Measurements from ENCODE around the gene PTHLH. TPM values are rescaled to one million over a fixed set of nuclear protein-coding genes. Genes with fewer than 3 reads are reported as not detected.

The PTHLH gene
- total RNA-seq, 2 experiments from 2014 or later, result not detected

DNA sequence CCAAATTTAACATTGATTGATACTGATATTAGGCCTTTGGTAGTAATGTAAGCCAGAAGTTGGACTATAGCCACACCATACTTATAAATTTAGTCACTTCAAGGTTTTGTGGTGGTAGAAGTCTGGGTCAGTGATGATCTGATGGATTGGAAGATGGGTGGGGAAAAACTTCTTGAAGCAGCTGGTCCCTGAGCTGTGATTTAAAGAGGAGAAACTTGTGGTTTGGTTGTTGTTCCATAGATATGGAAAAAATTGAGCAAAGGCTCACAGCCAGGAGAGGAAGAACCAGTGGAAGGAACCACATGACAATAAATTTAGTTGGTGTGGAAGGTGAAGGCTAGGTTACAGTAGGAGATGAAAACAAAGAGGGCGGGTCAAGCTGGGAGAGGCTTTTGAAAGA, 26.1 kb downstream of the PTHLH start:
- no peak for ATAC-seq (ENCODE audit: low read depth)
- no peak for DNase-seq
- H3K36me3 Mint-ChIP-seq, result no peaks in the 10 kb centered on the region
- no peaks in the 10 kb centered on the region for H3K4me1 Mint-ChIP-seq
- POLR2A ChIA-PET, result no interaction called here
- H3K4me3 Mint-ChIP-seq, result no peak overlapping the region
- peak overlapping the region; percentile 17 for H3K27ac Mint-ChIP-seq
- H3K9me3 Mint-ChIP-seq, result no peaks in the 10 kb centered on the region
- peaks cover 11% of the 10 kb centered on the region for H3K27me3 Mint-ChIP-seq

DNA sequence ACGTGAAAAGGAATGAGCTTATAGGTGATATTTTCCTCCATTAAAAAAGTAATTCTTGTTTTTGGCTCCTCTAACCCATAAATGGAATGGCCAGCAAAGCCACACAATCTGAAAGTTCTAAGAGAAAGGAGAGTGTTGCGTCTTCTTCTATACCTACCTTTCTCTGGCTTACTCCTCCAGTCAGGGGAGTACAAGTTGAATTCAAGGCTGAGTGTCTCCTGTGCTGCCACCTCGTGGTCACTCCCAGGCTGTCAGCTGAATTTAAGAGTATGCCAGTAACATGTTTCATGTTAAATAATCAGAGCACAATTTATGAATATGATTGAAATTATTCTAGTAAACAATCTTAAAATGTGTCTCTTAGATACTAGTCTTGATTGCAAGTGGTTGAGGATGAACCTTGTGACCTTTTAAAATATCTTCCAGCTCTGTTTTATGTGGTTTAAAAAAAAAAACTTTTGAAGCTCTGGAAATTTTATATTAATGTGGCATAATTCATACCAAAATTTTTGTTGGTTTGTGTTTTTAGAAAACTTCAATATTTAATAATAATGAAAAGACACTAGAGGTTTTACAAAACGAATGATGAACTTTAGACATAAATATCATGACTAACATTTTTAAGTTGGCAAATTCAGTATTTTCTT, 31.7 kb downstream of the PTHLH start:
- peak; percentile 67 for DNase-seq
- Mint-ChIP-seq H3K4me1 (no peaks in the 10 kb centered on the region), H3K36me3 (no peaks in the 10 kb centered on the region), H3K27ac (no peak overlapping the region), H3K27me3 (peaks cover 8% of the 10 kb centered on the region), H3K9me3 (no peaks in the 10 kb centered on the region), H3K4me3 (no peak overlapping the region)
- peak; percentile 65 for ATAC-seq (ENCODE audit: low read depth)
- POLR2A ChIA-PET, result no interaction called here

DNA sequence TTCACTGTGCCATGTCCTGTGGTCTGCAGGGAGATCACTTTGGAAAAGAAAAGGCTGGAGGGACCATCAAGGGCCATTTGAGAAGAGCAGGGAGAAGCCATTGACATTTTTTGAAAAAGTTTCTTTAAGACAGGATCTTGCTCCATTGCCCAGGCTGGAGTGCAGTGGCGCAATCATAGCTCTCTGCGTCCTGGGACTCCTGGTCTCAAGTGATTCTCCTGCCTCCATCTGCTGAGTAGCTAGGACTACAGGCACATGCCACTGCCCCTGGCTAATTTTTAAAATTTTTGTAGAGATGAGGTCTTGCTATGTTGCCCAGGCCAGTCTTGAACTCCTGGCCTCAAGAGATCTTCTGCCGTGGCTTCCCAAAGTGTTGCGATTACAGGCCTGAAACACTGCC, 32.3 kb downstream of the PTHLH start:
- ATAC-seq (ENCODE audit: low read depth) (no peak), DNase-seq (no peak)
- no peaks in the 10 kb centered on the region for H3K36me3 Mint-ChIP-seq
- peaks cover 11% of the 10 kb centered on the region for H3K27me3 Mint-ChIP-seq
- no peaks in the 10 kb centered on the region for H3K4me1 Mint-ChIP-seq
- H3K4me3 Mint-ChIP-seq, result no peak overlapping the region
- no peak overlapping the region for H3K27ac Mint-ChIP-seq
- POLR2A ChIA-PET, result no interaction called here
- H3K9me3 Mint-ChIP-seq, result no peaks in the 10 kb centered on the region

GRCh38 chr12:27937768-27938167, 34.8 kb downstream of the PTHLH start:
- POLR2A ChIA-PET, result no interaction called here
- DNase-seq, result no peak
- Mint-ChIP-seq H3K36me3 (no peaks in the 10 kb centered on the region), H3K27me3 (peaks cover 19% of the 10 kb centered on the region), H3K4me3 (no peak overlapping the region), H3K9me3 (no peaks in the 10 kb centered on the region), H3K27ac (no peak overlapping the region), H3K4me1 (no peaks in the 10 kb centered on the region)
- ATAC-seq (ENCODE audit: low read depth), result no peak

- Mint-ChIP-seq H3K4me1 (no peaks in the 10 kb centered on the region), H3K27ac (no peak overlapping the region), H3K4me3 (no peak overlapping the region), H3K9me3 (no peaks in the 10 kb centered on the region), H3K36me3 (no peaks in the 10 kb centered on the region), H3K27me3 (peaks cover 19% of the 10 kb centered on the region)
- POLR2A ChIA-PET, result no interaction called here
- ATAC-seq (ENCODE audit: low read depth) (no peak), DNase-seq (no peak)
Observed at GRCh38 chr12:27936196-27936595, 36.3 kb downstream of the PTHLH start.

GRCh38 chr12:27934276-27934675, 38.3 kb downstream of the PTHLH start:
- no peaks in the 10 kb centered on the region for H3K36me3 Mint-ChIP-seq
- DNase-seq, result no peak
- POLR2A ChIA-PET, result no interaction called here
- H3K27ac Mint-ChIP-seq, result no peak overlapping the region
- H3K4me3 Mint-ChIP-seq, result no peak overlapping the region
- H3K27me3 Mint-ChIP-seq, result peaks cover 18% of the 10 kb centered on the region
- no peak for ATAC-seq (ENCODE audit: low read depth)
- H3K4me1 Mint-ChIP-seq, result no peaks in the 10 kb centered on the region
- no peaks in the 10 kb centered on the region for H3K9me3 Mint-ChIP-seq

GRCh38 chr12:27931390-27931789, 41.1 kb downstream of the PTHLH start:
- ATAC-seq (ENCODE audit: low read depth) (no peak), DNase-seq (no peak)
- Mint-ChIP-seq H3K9me3 (no peaks in the 10 kb centered on the region), H3K27ac (no peak overlapping the region), H3K27me3 (peaks cover 18% of the 10 kb centered on the region), H3K4me3 (no peak overlapping the region), H3K4me1 (no peaks in the 10 kb centered on the region), H3K36me3 (no peaks in the 10 kb centered on the region)
- POLR2A ChIA-PET, result no interaction called here

DNA sequence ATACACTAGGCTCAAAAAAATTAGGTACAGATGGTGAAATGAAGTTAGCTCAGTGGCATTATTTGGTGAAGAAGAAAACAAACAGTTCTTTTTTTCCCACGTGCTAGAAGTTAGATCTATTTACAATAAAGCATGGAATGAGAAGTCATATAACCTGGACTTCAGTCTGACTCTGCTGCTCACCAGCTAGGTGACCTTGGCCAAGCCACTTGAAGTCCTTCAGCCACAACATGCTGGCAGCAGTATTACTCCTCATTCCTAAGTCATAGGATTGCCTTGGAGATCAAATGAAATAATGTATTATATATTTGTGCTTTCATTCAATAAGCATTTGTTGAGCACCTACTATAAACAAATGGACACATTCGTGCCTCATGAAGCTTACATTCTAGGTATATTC, 45.2 kb downstream of the PTHLH start:
- Mint-ChIP-seq H3K9me3 (no peaks in the 10 kb centered on the region), H3K4me3 (no peak overlapping the region), H3K36me3 (no peaks in the 10 kb centered on the region), H3K27ac (no peak overlapping the region), H3K27me3 (peaks cover 8% of the 10 kb centered on the region), H3K4me1 (no peaks in the 10 kb centered on the region)
- POLR2A ChIA-PET, result no interaction called here
- DNase-seq (no peak), ATAC-seq (ENCODE audit: low read depth) (no peak)

DNA sequence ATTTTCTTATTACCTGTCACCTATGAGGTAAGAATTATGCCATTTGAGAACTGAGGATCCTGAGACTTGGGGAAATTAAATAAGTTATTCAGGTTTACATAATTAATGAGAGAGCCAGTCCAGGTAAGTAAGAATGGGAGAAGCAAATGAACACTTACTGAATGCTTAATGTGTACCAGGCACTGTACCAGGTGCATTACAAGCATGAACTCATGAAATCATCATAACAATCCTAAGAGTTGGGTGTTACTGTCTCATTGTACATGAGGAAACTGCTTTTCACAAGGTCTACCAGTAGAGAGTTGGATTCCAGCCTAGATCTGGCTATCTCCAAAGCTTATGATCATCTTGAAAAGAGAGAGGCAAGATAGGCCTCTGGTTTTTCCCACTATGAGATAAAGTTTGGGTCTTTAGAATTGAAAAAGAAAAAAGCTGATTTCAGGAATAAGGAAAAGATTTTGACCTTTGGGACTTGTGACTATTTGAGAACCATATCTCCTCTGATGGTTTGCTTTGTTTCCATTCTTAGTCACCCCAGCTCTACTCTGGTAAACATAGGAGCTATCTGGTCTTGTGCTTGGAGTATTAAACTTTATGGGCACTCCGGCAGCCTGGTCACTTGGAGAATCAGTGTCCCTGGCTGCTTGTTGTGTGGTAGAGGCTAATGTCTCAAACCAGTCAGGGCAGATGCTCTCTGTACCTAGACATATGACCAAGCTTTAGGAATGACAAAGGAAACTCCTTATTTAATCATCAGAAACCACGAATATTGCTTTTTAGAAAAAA, 48.0 kb downstream of the PTHLH start:
- H3K9me3 Mint-ChIP-seq, result no peaks in the 10 kb centered on the region
- H3K4me1 Mint-ChIP-seq, result no peaks in the 10 kb centered on the region
- peaks cover 16% of the 10 kb centered on the region for H3K27me3 Mint-ChIP-seq
- H3K36me3 Mint-ChIP-seq, result no peaks in the 10 kb centered on the region
- POLR2A ChIA-PET, result no interaction called here
- no peak overlapping the region for H3K27ac Mint-ChIP-seq
- ATAC-seq (ENCODE audit: low read depth), result no peak
- no peak for DNase-seq
- H3K4me3 Mint-ChIP-seq, result no peak overlapping the region

DNA sequence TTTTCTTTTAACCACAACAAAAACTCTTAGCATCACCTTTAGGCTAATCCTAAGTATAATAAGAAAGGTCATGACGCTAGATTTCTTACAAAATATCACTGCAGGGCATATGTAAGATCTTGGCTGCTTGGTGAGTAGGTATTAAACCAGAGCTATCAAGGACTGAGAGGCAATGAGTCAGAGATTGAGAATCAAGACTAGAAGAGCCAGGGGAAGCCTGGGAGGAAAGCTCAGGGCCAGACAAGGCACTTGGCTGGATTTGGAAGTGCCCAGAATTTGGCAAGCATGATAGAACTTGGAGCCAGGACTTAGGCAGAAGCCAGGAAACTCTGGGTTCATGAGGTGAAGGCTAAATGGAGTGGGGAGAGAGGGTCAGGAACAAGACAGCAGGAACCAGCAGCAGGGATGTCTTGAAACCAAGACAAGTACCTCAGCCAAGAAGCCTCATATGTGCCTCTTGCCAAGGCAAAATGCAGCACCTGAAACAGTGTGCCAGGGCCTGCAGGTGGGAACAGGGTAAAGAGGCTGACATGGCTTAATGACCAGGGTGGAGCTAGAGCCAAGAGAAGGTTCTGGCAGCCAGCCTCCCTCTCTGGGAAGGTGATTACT, 49.9 kb downstream of the PTHLH start:
- H3K27me3 Mint-ChIP-seq, result peaks cover 8% of the 10 kb centered on the region
- ATAC-seq (ENCODE audit: low read depth) (no peak), DNase-seq (no peak)
- no peaks in the 10 kb centered on the region for H3K9me3 Mint-ChIP-seq
- POLR2A ChIA-PET, result no interaction called here
- H3K4me1 Mint-ChIP-seq, result no peaks in the 10 kb centered on the region
- H3K27ac Mint-ChIP-seq, result no peak overlapping the region
- H3K4me3 Mint-ChIP-seq, result no peak overlapping the region
- H3K36me3 Mint-ChIP-seq, result no peaks in the 10 kb centered on the region

DNA sequence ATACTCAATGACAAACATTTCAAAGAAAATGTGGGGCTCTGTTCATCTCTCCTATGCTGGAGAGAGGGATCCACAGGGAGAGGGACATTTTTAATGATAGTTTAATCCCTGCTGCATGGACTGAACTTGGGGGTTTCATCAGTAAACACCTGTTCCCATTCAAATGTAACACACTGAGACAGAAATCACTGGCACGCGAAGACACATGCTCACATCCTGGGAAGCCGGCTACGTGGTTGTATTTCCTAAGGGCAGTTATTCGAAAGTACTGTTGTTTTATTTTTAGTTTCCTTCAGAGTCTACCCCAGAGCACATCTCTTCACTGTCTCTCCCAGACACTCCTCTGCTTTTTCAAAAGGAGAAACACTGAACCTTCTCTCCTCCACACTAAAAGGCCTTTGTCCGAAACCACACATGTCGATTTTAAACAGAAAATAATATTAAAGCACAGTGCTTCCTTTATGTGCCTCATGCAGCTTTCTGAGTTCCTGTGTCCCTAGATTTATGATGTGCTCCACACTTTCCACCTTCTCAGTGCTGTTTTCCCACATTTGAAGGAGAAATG, 52.8 kb downstream of the PTHLH start:
- H3K4me3 Mint-ChIP-seq, result no peak overlapping the region
- H3K4me1 Mint-ChIP-seq, result no peaks in the 10 kb centered on the region
- H3K9me3 Mint-ChIP-seq, result no peaks in the 10 kb centered on the region
- POLR2A ChIA-PET, result no interaction called here
- peaks cover 17% of the 10 kb centered on the region for H3K27me3 Mint-ChIP-seq
- no peak for ATAC-seq (ENCODE audit: low read depth)
- no peak overlapping the region for H3K27ac Mint-ChIP-seq
- DNase-seq, result no peak
- H3K36me3 Mint-ChIP-seq, result no peaks in the 10 kb centered on the region

DNA sequence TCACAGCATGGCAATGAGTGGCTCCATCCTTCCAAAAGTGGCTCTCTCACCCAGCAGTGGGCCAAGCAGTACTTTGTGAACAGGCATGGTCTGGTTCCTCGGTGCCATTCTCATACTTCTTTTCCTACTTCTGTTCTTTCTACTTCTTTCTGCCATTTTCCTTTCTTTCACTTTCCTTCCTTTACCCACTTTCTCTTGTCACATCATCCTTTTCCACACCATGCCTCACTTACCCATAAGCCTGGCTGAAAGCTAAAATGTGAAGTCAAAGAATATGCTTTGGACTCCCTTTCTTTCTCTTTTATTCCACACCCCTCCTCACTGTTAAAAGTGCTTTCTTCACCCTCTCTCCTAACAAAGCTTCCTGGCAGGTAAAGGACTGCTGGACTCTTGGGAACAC, 57.0 kb downstream of the PTHLH start:
- POLR2A ChIA-PET, result no interaction called here
- Mint-ChIP-seq H3K4me3 (no peak overlapping the region), H3K27me3 (peaks cover 21% of the 10 kb centered on the region), H3K9me3 (no peaks in the 10 kb centered on the region), H3K27ac (no peak overlapping the region), H3K36me3 (no peaks in the 10 kb centered on the region), H3K4me1 (no peaks in the 10 kb centered on the region)
- DNase-seq (no peak), ATAC-seq (ENCODE audit: low read depth) (no peak)

GRCh38 chr12:27915021-27915420, 57.5 kb downstream of the PTHLH start:
- Mint-ChIP-seq H3K9me3 (no peaks in the 10 kb centered on the region), H3K27me3 (peaks cover 21% of the 10 kb centered on the region), H3K4me3 (no peak overlapping the region), H3K36me3 (no peaks in the 10 kb centered on the region), H3K4me1 (no peaks in the 10 kb centered on the region), H3K27ac (no peak overlapping the region)
- no peak for DNase-seq
- POLR2A ChIA-PET, result no interaction called here
- ATAC-seq (ENCODE audit: low read depth), result no peak

Data from activated naive CD8-positive, alpha-beta T cell treated with anti-CD3 and anti-CD28 coated beads, Interleukin-2, amount 10 ng/mL, durations not matched to agents 7 days and 5 days (primary cell).